Fibroblast of lung (primary cell): ENCODE measurements around the gene SNN. TPM values are rescaled to one million over a fixed set of nuclear protein-coding genes. Genes with fewer than 3 reads are reported as not detected.

ENCODE experiments used
- DNase-seq, 2 donors: peaks; one replicate each; pipeline versions ENCODE4 v3.0.0 to v3.0.0-alpha.2; 2010; ENCODE audit warnings: low read depth in 2 of 2
- H2AFZ ChIP-seq: 2 replicates; pipeline ENCODE4 v1.5.1; 2012; ENCODE audit warnings: low read length, control low read depth, inconsistent platforms
- H3K27ac ChIP-seq: 2 replicates; pipeline ENCODE4 v1.5.1; 2011; ENCODE audit warnings: low read length, control low read depth; ENCODE audit not compliant: insufficient read depth
- H3K27me3 ChIP-seq: 2 replicates; pipeline ENCODE4 v1.5.1; 2011; ENCODE audit warnings: mild to moderate bottlenecking, low read length; ENCODE audit not compliant: control insufficient read depth, insufficient read depth
- H3K36me3 ChIP-seq: 2 replicates; pipeline ENCODE4 v1.5.1; 2011; ENCODE audit warnings: low read length; ENCODE audit not compliant: control insufficient read depth, insufficient read depth
- H3K4me1 ChIP-seq: 2 replicates; pipeline ENCODE4 v1.5.1; 2011; ENCODE audit warnings: low read length; ENCODE audit not compliant: control insufficient read depth, insufficient read depth; ENCODE audit errors: extremely low read depth
- H3K4me2 ChIP-seq: 2 replicates; pipeline ENCODE4 v1.5.1; 2011; ENCODE audit warnings: low read length, control low read depth; ENCODE audit not compliant: insufficient read depth; ENCODE audit errors: extremely low read depth
- H3K4me3 ChIP-seq, 4 experiments: fragments of 200-600 bp in 1 of 4; sonication (generic) in 1 of 4; replicated peaks in 1 of 4; 2 replicates each; pipeline ENCODE4 v1.5.1; 2011 to 2016; ENCODE audit warnings: low read length in 4 of 4, low read depth in 3 of 4, mild to moderate bottlenecking in 3 of 4, control low read depth in 2 of 4, inconsistent platforms in 1 of 4, mixed read lengths in 1 of 4; ENCODE audit not compliant: insufficient read depth in 1 of 4; ENCODE audit errors: control extremely low read depth in 1 of 4
- H3K79me2 ChIP-seq: 2 replicates; pipeline ENCODE4 v1.5.1; 2012; ENCODE audit warnings: mild to moderate bottlenecking, low read length, inconsistent platforms; ENCODE audit not compliant: control insufficient read depth, insufficient read depth
- H3K9ac ChIP-seq: 2 replicates; pipeline ENCODE4 v1.5.1; 2011; ENCODE audit warnings: mild to moderate bottlenecking, low read length, control low read depth; ENCODE audit not compliant: insufficient read depth
- H3K9me3 ChIP-seq: 2 replicates; pipeline ENCODE4 v1.5.1; 2012; ENCODE audit warnings: low read depth, low read length; ENCODE audit not compliant: control insufficient read depth, insufficient read depth
- H4K20me1 ChIP-seq: 2 replicates; pipeline ENCODE4 v1.5.1; 2011; ENCODE audit warnings: low read length; ENCODE audit not compliant: control insufficient read depth, insufficient read depth; ENCODE audit errors: extremely low read depth
- EZH2 ChIP-seq: IDR thresholded peaks from 2 replicates; pipeline ENCODE4 v1.5.1; 2012; ENCODE audit warnings: low read length, control low read depth, mild to moderate bottlenecking; ENCODE audit errors: missing control alignments
- polyA plus RNA-seq, 2 donors: library from polyadenylated mRNA; depleted of rRNA in 1 of 2; stranded (reverse) in 1 of 2; unstranded in 1 of 2; fragments of >200 nt; gene quantifications; 2 replicates each; pipeline ENCODE4 v1.2.1, GENCODE V29; 2011 to 2012; ENCODE audit warnings: missing spikeins in 1 of 2
- total RNA-seq: library from RNA; depleted of rRNA; stranded (reverse); fragments of >200 nt; gene quantifications from 2 replicates; pipeline ENCODE4 v1.2.1, GENCODE V29; 2014
- TF ChIP-seq, protein P1 (sequence below), 2 donors: IDR thresholded peaks in 1 of 2; conservative IDR thresholded peaks in 1 of 2; 1 replicate in 1 of 2; 2 replicates in 1 of 2; pipeline ENCODE4 v1.5.1; 2011 to 2012; ENCODE audit warnings: low read length in 2 of 2, control low read depth in 1 of 2, inconsistent platforms in 1 of 2, low read depth in 1 of 2, mild to moderate bottlenecking in 1 of 2

Gene SNN
- total and polyA plus RNA-seq, 2 donors (not counting 1 experiment from before 2014, with no cell fraction given) = 17.5 to 24.9 TPM

DNA sequence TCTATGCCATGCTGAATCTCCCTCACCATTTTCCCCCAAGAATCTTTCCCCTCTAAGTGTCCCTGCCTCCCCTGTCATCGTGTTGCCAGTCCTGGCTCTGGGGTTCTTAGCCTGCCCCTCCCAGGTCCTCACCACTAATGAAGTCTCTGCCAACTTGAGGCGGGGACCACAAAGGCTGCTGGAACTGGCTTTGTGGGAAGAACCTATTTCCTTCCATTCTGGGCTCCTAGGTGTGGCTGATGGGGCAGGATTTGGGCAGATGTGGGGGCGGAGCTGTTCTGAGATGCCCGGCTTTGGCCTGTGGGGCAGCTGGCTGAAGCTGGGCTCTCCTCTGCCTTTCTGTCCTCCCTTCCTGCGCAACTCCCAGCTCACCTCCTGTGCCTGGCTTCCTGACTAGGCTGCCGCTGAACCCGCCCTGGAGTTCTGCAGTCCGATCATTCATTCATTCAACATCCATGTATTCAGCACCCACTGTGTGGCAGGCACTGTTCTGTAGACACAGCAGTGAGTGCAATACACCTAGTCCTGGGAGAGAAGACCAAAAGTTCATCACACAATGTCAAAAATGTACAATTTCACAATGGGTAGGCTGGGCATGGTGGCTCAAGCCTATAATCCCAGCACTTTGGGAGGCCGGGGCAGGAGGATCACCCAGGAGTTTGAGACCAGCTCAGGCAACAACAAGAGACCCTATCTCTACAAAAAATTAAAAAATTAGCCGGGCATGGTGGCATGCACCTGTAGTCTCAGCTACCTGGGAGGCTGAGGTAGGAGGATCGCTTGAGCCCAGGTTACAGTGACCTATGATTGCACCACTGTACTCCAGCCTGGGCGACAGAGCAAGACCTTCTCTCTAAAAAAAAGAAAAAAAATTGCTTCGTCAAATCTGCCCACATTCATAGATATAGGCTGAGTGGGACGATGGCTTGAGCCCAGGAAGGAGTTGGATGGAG is 1.9 kb upstream of the SNN start:
- TF ChIP-seq EZH2 = no peak
- TF ChIP-seq, protein P1, sequence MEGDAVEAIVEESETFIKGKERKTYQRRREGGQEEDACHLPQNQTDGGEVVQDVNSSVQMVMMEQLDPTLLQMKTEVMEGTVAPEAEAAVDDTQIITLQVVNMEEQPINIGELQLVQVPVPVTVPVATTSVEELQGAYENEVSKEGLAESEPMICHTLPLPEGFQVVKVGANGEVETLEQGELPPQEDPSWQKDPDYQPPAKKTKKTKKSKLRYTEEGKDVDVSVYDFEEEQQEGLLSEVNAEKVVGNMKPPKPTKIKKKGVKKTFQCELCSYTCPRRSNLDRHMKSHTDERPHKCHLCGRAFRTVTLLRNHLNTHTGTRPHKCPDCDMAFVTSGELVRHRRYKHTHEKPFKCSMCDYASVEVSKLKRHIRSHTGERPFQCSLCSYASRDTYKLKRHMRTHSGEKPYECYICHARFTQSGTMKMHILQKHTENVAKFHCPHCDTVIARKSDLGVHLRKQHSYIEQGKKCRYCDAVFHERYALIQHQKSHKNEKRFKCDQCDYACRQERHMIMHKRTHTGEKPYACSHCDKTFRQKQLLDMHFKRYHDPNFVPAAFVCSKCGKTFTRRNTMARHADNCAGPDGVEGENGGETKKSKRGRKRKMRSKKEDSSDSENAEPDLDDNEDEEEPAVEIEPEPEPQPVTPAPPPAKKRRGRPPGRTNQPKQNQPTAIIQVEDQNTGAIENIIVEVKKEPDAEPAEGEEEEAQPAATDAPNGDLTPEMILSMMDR (conservative IDR thresholded peaks at IDR 0.05 in 1 of 2, IDR thresholded peaks at IDR 0.05 in 1 of 2; ENCODE audit: low read depth in 1 of 2, low read length in 2 of 2) = no peak
- peaks cover 2% of the 10 kb centered on the region for H3K4me1 ChIP-seq
- no peaks in the 10 kb centered on the region for H3K9me3 ChIP-seq
- no peaks in the 10 kb centered on the region for H3K36me3 ChIP-seq
- no peaks in the 10 kb centered on the region for H4K20me1 ChIP-seq
- H3K27me3 ChIP-seq = no peaks in the 10 kb centered on the region
- H3K27ac ChIP-seq = no peak overlapping the region
- no peak for DNase-seq
- no peak overlapping the region for H3K4me3 ChIP-seq
- no peak overlapping the region for H3K4me2 ChIP-seq
- H3K9ac ChIP-seq = no peak overlapping the region
- no peak overlapping the region for H2AFZ ChIP-seq
- peaks cover 7% of the 10 kb centered on the region for H3K79me2 ChIP-seq

DNA sequence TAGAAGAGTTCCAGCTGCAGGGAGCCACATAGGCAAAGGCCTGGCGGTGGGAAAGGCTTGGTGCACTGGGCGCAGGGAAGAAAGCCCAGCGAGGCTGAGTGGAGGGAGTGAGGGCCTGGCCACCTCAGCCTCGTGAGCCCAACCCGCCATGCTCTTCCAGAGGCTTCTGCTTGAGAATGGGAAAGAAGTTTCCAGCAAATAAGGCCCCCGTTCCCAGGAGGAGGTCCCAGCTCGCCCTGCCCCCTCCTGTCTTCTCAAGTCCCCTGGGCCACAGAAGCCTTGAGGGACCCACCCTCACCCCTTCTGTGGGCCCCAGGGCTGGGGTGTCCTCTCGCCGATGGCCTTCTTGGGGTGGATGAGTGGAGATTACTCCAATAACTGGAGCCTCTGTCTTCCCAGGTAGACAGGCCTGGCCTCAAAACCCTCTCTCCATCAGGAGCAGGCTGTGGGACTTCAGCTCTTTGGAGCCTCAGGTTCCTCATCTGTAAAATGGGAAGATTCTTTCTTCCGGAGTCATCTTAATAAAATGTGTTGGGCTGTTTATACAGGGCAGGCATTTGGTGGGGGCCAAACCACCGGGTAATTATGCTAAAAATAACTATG is 933 bp upstream of the SNN start:
- H2AFZ ChIP-seq = no peak overlapping the region
- no peaks in the 10 kb centered on the region for H4K20me1 ChIP-seq
- H3K4me1 ChIP-seq = peaks cover 2% of the 10 kb centered on the region
- H3K27ac ChIP-seq = no peak overlapping the region
- TF ChIP-seq EZH2 = no peak
- TF ChIP-seq, protein P1 (conservative IDR thresholded peaks at IDR 0.05 in 1 of 2, IDR thresholded peaks at IDR 0.05 in 1 of 2; ENCODE audit: low read depth in 1 of 2, low read length in 2 of 2) = no peak
- H3K27me3 ChIP-seq = no peaks in the 10 kb centered on the region
- no peaks in the 10 kb centered on the region for H3K9me3 ChIP-seq
- peaks cover 9% of the 10 kb centered on the region for H3K79me2 ChIP-seq
- H3K4me2 ChIP-seq = no peak overlapping the region
- H3K36me3 ChIP-seq = no peaks in the 10 kb centered on the region
- DNase-seq = no peak
- peak overlapping the region in 1 of 4 experiments; percentile 57 for H3K4me3 ChIP-seq
- no peak overlapping the region for H3K9ac ChIP-seq

DNA sequence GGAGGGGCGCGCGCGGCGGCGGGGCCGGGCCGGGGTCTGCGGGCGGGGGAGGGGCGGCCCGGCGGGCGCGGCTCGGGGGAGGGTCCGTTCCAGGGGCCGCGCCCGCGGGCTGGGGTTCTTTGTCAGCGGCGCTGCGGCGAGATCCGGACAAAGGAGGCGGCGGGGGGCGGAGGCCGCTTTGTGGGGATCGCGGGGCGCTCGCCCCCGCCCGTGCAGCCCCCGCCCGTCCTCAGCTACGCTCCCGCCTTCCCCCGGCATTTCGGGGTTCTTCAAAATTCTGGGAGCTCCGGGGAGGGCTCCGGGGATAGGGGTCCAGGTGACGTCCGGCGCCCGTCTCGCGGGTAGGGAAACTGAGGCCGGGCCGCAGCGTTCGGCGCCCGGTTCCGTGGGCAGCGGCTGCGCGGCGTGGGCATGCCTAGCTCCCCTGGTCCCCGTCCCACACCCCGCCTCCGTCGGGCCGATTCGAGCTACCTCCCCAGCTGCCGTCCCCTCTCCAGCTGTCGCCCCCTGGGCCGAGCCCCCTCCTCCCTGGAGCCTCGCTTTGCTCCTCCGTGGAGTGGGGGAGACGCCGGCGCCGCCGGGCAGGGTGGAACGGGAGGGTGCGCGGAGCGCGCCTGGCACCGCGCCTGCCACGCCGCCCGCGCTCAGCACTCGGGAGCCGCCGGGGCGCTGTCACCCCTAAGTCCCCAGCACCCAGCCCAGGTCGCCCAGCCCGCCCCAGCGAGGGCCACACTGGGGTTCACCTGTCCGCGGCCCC is 546 bp downstream of the SNN start:
- H3K36me3 ChIP-seq = no peaks in the 10 kb centered on the region
- peak overlapping the region; percentile 48 to 80 (median 71) for H3K4me3 ChIP-seq
- H3K4me2 ChIP-seq = peak overlapping the region; percentile 66
- no peaks in the 10 kb centered on the region for H4K20me1 ChIP-seq
- peak overlapping the region; percentile 68 for H3K9ac ChIP-seq
- H3K9me3 ChIP-seq = no peaks in the 10 kb centered on the region
- H3K79me2 ChIP-seq = peaks cover 9% of the 10 kb centered on the region
- no peak for DNase-seq
- H3K27ac ChIP-seq = peak overlapping the region; percentile 36
- H2AFZ ChIP-seq = no peak overlapping the region
- peaks cover 2% of the 10 kb centered on the region for H3K4me1 ChIP-seq
- TF ChIP-seq, protein P1 (conservative IDR thresholded peaks at IDR 0.05 in 1 of 2, IDR thresholded peaks at IDR 0.05 in 1 of 2; ENCODE audit: low read depth in 1 of 2, low read length in 2 of 2) = no peak
- no peak for TF ChIP-seq EZH2
- no peaks in the 10 kb centered on the region for H3K27me3 ChIP-seq
